Keratinocyte (primary cell): Measurements from ENCODE around the gene CECR2. TPM values are rescaled to one million over a fixed set of nuclear protein-coding genes. Genes with fewer than 3 reads are reported as not detected.

Source experiments
- DNase-seq: peaks from one replicate; pipeline ENCODE4 v3.0.0-alpha.2; 2011; ENCODE audit warnings: low read depth, missing footprints, low spot score
- FAIRE-seq: peaks from 2 replicates; lab custom pipeline; 2011; peaks lifted over from hg19 to GRCh38; lab: Jason Lieb, UNC
- H2AFZ ChIP-seq: 2 replicates; pipeline ENCODE4 v1.6.0; 2012; ENCODE audit warnings: low read length, control low read depth, inconsistent platforms; ENCODE audit not compliant: control insufficient read depth
- H3K27ac ChIP-seq: 2 replicates; pipeline ENCODE4 v1.5.1; 2011; ENCODE audit warnings: low read length; ENCODE audit not compliant: control insufficient read depth, insufficient read depth
- H3K27me3 ChIP-seq: 3 replicates; pipeline ENCODE4 v1.6.0; 2011; ENCODE audit warnings: low read length; ENCODE audit not compliant: control insufficient read depth, insufficient read depth; ENCODE audit errors: extremely low read depth
- H3K36me3 ChIP-seq, 2 experiments: 2 replicates in 1 of 2; 3 replicates in 1 of 2; pipeline ENCODE4 v1.5.1; 2011; ENCODE audit warnings: low read length in 2 of 2, mild to moderate bottlenecking in 1 of 2; ENCODE audit not compliant: control insufficient read depth in 2 of 2, insufficient read depth in 2 of 2; ENCODE audit errors: extremely low read depth in 1 of 2
- H3K4me1 ChIP-seq: 3 replicates; pipeline ENCODE4 v1.5.1; 2011; ENCODE audit warnings: low read length; ENCODE audit not compliant: control insufficient read depth, insufficient read depth; ENCODE audit errors: extremely low read depth
- H3K4me2 ChIP-seq: 3 replicates; pipeline ENCODE4 v1.6.0; 2011; ENCODE audit warnings: low read depth, low read length; ENCODE audit not compliant: control insufficient read depth, insufficient read depth; ENCODE audit errors: extremely low read depth
- H3K4me3 ChIP-seq, 3 experiments: fragments of 200-600 bp in 1 of 3; sonication (generic) in 1 of 3; 2 replicates in 2 of 3; 3 replicates in 1 of 3; pipeline ENCODE4 v1.5.1; 2011 to 2016; ENCODE audit warnings: low read length in 3 of 3, mild to moderate bottlenecking in 3 of 3, control low read depth in 2 of 3, inconsistent platforms in 1 of 3, low read depth in 1 of 3, mixed read lengths in 1 of 3, mixed run types in 1 of 3, moderate library complexity in 1 of 3; ENCODE audit not compliant: control insufficient read depth in 2 of 3, insufficient read depth in 2 of 3; ENCODE audit errors: extremely low read depth in 1 of 3
- H3K79me2 ChIP-seq: 2 replicates; pipeline ENCODE4 v1.6.0; 2012; ENCODE audit warnings: low read length; ENCODE audit not compliant: control insufficient read depth, insufficient read depth
- H3K9ac ChIP-seq: 3 replicates; pipeline ENCODE4 v1.6.0; 2011; ENCODE audit warnings: low read length; ENCODE audit not compliant: control insufficient read depth, insufficient read depth; ENCODE audit errors: extremely low read depth
- H3K9me1 ChIP-seq: 3 replicates; pipeline ENCODE4 v1.6.0; 2011; ENCODE audit warnings: low read length; ENCODE audit not compliant: control insufficient read depth, insufficient read depth; ENCODE audit errors: extremely low read depth
- H3K9me3 ChIP-seq: 2 replicates; pipeline ENCODE4 v1.5.1; 2012; ENCODE audit warnings: low read depth, low read length; ENCODE audit not compliant: control insufficient read depth
- H4K20me1 ChIP-seq: 3 replicates; pipeline ENCODE4 v1.6.0; 2011; ENCODE audit warnings: low read length; ENCODE audit not compliant: control insufficient read depth, insufficient read depth; ENCODE audit errors: extremely low read depth
- EZH2 ChIP-seq: IDR thresholded peaks from one replicate; pipeline ENCODE4 v1.6.1; 2012; ENCODE audit warnings: inconsistent platforms, mild to moderate bottlenecking, low read length, moderate library complexity
- dilution Hi-C: fragments of 300-500 bp; cut with MboI; formaldehyde crosslinking; loops from one replicate; pipeline ENCODE4 v1.7.0; 2020; ENCODE audit warnings: low sequenced_read_pairs; ENCODE audit not compliant: extremely low pct_ligation_motif_present
- polyA plus RNA-seq, 5 experiments: library from polyadenylated mRNA; depleted of rRNA in 3 of 5; stranded (reverse) in 3 of 5; stranded (forward) in 1 of 5; unstranded in 1 of 5; fragments of >200 nt; gene quantifications; 1 replicate in 1 of 5; 2 replicates in 3 of 5; 3 replicates in 1 of 5; pipeline versions ENCODE4 v1.2.1 to v1.2.3, GENCODE V29; 2011 to 2012; ENCODE audit warnings: missing spikeins in 2 of 5, low read depth in 1 of 5, low replicate concordance in 1 of 5
- TF ChIP-seq, protein P1 (sequence below), 3 experiments: IDR thresholded peaks in 1 of 3; conservative IDR thresholded peaks in 1 of 3; optimal IDR thresholded peaks in 1 of 3; 2 replicates in 2 of 3; 3 replicates in 1 of 3; pipeline versions ENCODE3 to v1.5.1; 2011; ENCODE audit warnings: low read length in 3 of 3, mild to moderate bottlenecking in 3 of 3, moderate library complexity in 2 of 3, control low read depth in 1 of 3, inconsistent platforms in 1 of 3; ENCODE audit not compliant: insufficient read depth in 2 of 3; ENCODE audit errors: extremely low read depth in 1 of 3

Gene CECR2
- polyA plus RNA-seq, 1 donor (not counting 4 experiments of a cell fraction or from before 2014, with no cell fraction given), result not detected

DNA sequence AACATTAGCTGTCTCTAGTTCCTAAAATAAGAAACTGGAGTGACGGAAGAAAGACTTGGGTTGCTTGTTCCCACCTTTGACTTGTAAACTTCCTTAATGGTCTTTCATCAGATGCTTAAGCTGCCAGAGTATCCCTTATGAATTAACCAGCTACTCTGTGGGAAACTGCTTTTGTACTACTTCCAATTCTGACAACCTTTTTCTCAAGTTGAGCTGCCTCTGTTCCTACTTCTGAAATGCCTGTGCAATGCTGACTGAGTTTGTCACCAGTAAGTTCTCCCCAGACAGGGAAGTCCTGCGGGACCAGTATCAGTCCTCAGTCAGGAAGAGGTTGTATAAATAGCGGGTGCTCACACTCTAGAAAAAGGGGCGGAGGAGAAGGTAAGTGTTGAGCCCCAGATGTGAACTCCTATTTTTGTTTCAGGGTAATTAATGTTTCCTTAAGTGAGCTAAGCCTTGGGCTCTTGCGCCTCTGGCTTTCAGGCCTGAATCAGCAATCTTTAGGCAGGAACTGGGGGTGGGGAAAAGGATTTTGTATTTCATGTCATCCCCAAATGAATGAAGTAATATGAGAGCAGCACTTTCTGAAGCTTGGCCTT lies 67.2 kb downstream of the CECR2 start:
- dilution Hi-C loops, result no loop called here
- H3K9ac ChIP-seq, result no peak overlapping the region
- H4K20me1 ChIP-seq, result no peaks in the 10 kb centered on the region
- no peaks in the 10 kb centered on the region for H3K9me3 ChIP-seq
- H3K4me2 ChIP-seq, result no peak overlapping the region
- H3K27ac ChIP-seq, result no peak overlapping the region
- H3K79me2 ChIP-seq, result no peaks in the 10 kb centered on the region
- no peaks in the 10 kb centered on the region for H3K36me3 ChIP-seq
- no peaks in the 10 kb centered on the region for H3K27me3 ChIP-seq
- H3K4me3 ChIP-seq, result no peak overlapping the region
- H3K4me1 ChIP-seq, result no peaks in the 10 kb centered on the region
- FAIRE-seq (no peak), DNase-seq (no peak)
- no peaks in the 10 kb centered on the region for H3K9me1 ChIP-seq
- no peak overlapping the region for H2AFZ ChIP-seq
- TF ChIP-seq, protein P1, sequence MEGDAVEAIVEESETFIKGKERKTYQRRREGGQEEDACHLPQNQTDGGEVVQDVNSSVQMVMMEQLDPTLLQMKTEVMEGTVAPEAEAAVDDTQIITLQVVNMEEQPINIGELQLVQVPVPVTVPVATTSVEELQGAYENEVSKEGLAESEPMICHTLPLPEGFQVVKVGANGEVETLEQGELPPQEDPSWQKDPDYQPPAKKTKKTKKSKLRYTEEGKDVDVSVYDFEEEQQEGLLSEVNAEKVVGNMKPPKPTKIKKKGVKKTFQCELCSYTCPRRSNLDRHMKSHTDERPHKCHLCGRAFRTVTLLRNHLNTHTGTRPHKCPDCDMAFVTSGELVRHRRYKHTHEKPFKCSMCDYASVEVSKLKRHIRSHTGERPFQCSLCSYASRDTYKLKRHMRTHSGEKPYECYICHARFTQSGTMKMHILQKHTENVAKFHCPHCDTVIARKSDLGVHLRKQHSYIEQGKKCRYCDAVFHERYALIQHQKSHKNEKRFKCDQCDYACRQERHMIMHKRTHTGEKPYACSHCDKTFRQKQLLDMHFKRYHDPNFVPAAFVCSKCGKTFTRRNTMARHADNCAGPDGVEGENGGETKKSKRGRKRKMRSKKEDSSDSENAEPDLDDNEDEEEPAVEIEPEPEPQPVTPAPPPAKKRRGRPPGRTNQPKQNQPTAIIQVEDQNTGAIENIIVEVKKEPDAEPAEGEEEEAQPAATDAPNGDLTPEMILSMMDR (optimal IDR thresholded peaks at IDR 0.05 in 1 of 3, IDR thresholded peaks at IDR 0.05 in 1 of 3, conservative IDR thresholded peaks at IDR 0.05 in 1 of 3; ENCODE audit: extremely low read depth in 1 of 3, insufficient read depth in 2 of 3, low read length in 3 of 3), result no peak
- no peak for TF ChIP-seq EZH2

DNA sequence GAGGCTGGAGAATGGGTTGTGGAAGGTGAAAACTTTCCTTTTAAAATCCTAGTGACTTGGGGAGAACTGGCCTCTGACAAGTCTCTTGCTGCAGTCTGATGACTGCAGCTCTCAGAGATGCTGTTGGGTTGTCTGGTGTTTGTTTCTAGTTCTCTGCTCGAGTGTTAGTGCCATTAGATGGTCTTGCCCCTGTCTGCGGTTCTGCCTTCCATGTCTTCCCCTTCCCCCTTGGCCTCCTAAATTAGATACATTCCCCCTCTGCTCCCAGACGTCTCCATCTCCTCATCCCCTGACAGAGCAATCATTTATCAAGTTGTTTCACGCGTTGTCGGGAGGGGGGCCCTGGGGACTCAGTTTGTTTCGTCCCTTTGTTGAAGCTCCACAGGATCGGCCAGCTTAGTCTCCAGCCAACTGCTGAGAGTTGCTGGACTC lies 67.7 kb downstream of the CECR2 start:
- Histone ChIP-seq H3K27ac (no peak overlapping the region), H3K9ac (no peak overlapping the region), H3K4me3 (no peak overlapping the region), H3K36me3 (no peaks in the 10 kb centered on the region), H3K4me1 (no peaks in the 10 kb centered on the region), H3K9me3 (no peaks in the 10 kb centered on the region), H3K79me2 (no peaks in the 10 kb centered on the region), H3K27me3 (no peaks in the 10 kb centered on the region), H2AFZ (no peak overlapping the region), H3K9me1 (no peaks in the 10 kb centered on the region), H3K4me2 (no peak overlapping the region), H4K20me1 (no peaks in the 10 kb centered on the region)
- TF ChIP-seq, protein P1 (optimal IDR thresholded peaks at IDR 0.05 in 1 of 3, IDR thresholded peaks at IDR 0.05 in 1 of 3, conservative IDR thresholded peaks at IDR 0.05 in 1 of 3; ENCODE audit: extremely low read depth in 1 of 3, insufficient read depth in 2 of 3, low read length in 3 of 3), result no peak
- TF ChIP-seq EZH2, result no peak
- no peak for FAIRE-seq
- DNase-seq, result no peak
- dilution Hi-C loops, result no loop called here
